ENCODE measurements around the gene SHISA2.
"Not testable (repeated sequence)": the region's sequence is repeated elsewhere in the genome, so short reads cannot be mapped to it uniquely, and the experiment has no call there.

The SHISA2 gene

DNA sequence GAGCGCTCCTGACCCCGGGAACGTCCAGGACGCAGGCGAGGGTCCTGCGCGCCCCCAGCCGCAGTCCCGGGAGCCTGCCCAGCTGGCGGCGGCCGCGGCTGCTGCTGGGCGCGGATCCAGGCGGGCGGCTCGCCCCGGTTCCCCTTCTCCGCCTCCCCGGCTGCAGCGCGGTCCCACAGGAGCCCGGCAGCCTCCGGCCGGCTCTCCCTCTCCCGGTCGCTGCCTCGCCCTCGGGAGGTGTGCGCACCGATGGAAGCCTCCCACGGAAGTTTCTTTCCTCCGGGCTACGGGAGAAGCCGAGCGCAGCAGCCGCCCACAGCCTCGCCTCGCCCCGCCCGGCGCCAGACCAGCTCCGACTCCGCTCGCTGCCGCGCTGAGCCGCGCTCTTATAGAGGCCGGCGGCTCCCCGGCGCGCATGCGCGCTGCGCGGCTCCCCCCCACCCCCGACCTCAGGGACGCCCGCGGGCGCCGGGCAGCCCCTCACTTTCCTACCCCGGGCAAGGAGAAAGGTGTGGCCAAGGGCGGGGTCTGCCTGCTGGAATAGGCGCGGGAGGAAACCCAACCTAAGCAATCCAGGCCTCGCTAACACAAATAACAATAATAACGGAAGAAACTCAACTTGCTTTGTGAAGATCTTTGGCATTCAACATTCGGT lies at the start of gene SHISA2:
SHISA2 (minus strand) TSS at position 360 of the 655 bp plus-strand sequence. CDS start 1,041 bp downstream, outside the sequence.
- Mint-ChIP-seq H3K27ac (no peak within 1 kb of the TSS), H3K36me3 (no peaks in the 10 kb centered on the region), H3K9me3 (no peaks in the 10 kb centered on the region), H3K4me1 (no peaks in the 10 kb centered on the region), H3K4me3 (peak within 1 kb of the TSS; percentile 29)
- peak in 1 of 2 donors; percentile 49 for DNase-seq (ENCODE audit: low spot score in 2 of 2)
- peak; percentile 77 for ATAC-seq

GRCh38 chr13:26095846-26096610 lies 44.2 kb upstream of the SHISA2 start:
- no peak overlapping the region for H3K4me3 Mint-ChIP-seq
- H3K4me1 Mint-ChIP-seq = no peaks in the 10 kb centered on the region
- no peak for ATAC-seq
- no peak for DNase-seq (ENCODE audit: low spot score in 2 of 2)
- H3K9me3 Mint-ChIP-seq = no peaks in the 10 kb centered on the region
- no peaks in the 10 kb centered on the region for H3K36me3 Mint-ChIP-seq
- H3K27ac Mint-ChIP-seq = no peak overlapping the region

DNA sequence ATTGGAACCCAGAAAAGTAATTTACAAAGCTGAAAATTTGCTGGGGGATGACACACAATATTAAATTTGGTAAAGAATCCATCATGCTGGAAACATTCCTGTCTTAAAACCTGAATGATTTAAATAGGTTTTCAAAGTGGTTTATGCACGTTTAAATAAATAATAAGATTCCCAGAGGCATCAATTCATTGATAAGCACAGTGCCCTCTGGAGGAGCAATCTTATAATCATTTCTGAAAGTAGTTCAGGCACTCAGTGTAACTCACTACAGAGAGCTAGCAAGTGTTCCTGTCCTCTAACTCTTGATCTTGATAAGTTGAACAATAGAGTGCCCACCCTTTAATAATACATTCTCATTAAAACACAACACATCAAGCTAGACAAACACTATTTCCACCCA lies 43.5 kb upstream of the SHISA2 start:
- DNase-seq (ENCODE audit: low spot score in 2 of 2) = no peak
- Mint-ChIP-seq H3K27ac (no peak overlapping the region), H3K4me1 (no peaks in the 10 kb centered on the region), H3K4me3 (no peak overlapping the region), H3K36me3 (no peaks in the 10 kb centered on the region), H3K9me3 (no peaks in the 10 kb centered on the region)
- ATAC-seq = no peak

DNA sequence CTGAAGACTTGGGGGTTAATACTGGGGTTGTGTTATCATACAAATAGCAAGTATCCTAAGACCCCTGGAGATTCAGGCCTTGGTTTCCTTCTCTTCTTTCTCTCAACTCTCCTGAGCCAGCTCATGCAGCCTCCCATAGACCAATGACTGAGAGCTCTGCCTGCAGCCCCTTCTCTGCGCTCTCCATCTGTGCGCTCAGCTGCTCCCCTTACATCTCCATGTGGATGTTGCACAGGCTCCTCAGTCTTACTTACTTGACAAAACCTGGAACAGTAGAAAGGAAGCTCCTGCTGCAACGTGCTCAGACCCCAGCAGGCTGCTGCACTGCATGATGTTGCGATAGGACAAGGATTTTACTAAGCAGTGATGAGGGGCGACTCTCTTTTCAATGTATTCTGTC lies 25.0 kb upstream of the SHISA2 start:
- H3K36me3 Mint-ChIP-seq; H3K9me3 Mint-ChIP-seq; H3K27ac Mint-ChIP-seq; H3K4me1 Mint-ChIP-seq; ATAC-seq; DNase-seq (ENCODE audit: low spot score in 2 of 2); H3K4me3 Mint-ChIP-seq: not testable (repeated sequence)

DNA sequence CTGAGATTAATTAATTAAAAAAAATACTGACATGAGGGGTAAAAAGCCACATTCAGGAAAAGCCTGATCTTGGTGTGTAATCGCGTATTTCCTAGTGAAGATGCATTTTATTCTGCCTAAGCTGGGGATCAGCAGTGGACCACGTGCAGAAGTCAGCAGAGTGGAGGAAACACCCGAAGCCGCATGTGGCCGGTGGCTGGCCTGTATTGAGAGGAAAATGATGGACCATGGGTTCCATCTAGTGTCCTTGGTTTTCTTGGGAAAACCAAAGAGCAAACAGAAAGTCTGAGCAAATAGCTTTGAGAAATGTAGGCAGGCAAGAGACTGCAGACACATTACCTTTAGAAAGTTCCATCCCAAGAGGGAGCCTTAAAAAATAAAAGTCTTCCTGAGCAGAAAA lies 23.7 kb upstream of the SHISA2 start:
- ATAC-seq (no peak), DNase-seq (ENCODE audit: low spot score in 2 of 2) (no peak)
- Mint-ChIP-seq H3K4me1 (no peaks in the 10 kb centered on the region), H3K27ac (no peak overlapping the region), H3K9me3 (no peaks in the 10 kb centered on the region), H3K36me3 (no peaks in the 10 kb centered on the region), H3K4me3 (no peak overlapping the region)

DNA sequence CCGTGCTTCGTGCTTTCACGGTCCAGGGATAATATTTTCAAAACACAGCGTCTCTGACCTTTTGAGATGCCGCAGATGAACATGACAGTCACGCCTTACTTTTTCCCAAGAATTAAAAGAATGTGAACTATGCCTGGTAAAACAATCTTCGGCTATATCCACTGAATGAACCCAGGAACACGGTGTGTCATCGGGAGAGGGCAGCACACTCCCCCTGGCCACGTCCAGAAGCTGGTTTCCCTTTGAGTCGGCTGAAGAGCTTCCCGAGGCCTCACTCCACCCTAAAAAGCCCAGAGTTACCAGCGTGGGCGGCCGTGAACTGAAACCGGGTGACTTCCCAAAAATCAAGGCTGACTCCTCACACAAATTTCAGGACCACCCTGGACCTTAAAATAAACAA lies 22.9 kb upstream of the SHISA2 start:
- no peaks in the 10 kb centered on the region for H3K4me1 Mint-ChIP-seq
- ATAC-seq (no peak), DNase-seq (ENCODE audit: low spot score in 2 of 2) (no peak)
- H3K9me3 Mint-ChIP-seq = no peaks in the 10 kb centered on the region
- H3K27ac Mint-ChIP-seq = no peak overlapping the region
- no peak overlapping the region for H3K4me3 Mint-ChIP-seq
- no peaks in the 10 kb centered on the region for H3K36me3 Mint-ChIP-seq

GRCh38 chr13:26072335-26072734 lies 20.5 kb upstream of the SHISA2 start:
- DNase-seq (ENCODE audit: low spot score in 2 of 2); H3K36me3 Mint-ChIP-seq; H3K4me3 Mint-ChIP-seq; H3K9me3 Mint-ChIP-seq; H3K27ac Mint-ChIP-seq; H3K4me1 Mint-ChIP-seq: not testable (repeated sequence)
- peak; percentile 61 for ATAC-seq

DNA sequence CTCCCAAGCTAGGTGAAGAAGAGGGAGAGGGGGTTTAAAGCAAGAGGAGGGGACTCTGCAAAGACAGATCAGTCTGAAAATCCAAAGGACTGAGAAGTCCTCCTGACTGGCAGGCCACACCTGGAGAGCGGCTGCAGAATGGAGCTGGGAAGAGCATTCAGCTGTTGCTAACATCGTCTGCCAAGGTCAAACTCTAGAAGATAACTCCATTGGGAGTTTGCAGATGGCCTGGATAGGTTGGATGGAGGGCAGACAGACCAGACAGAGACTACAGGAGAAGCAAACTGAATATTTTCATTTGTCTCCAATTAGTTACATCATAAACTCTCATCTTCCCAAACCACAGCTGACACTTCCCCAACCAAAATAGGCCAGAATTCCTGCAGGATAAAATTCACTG lies 19.9 kb upstream of the SHISA2 start:
- ATAC-seq (no peak), DNase-seq (ENCODE audit: low spot score in 2 of 2) (no peak)
- no peaks in the 10 kb centered on the region for H3K4me1 Mint-ChIP-seq
- H3K27ac Mint-ChIP-seq = no peak overlapping the region
- no peaks in the 10 kb centered on the region for H3K36me3 Mint-ChIP-seq
- no peaks in the 10 kb centered on the region for H3K9me3 Mint-ChIP-seq
- H3K4me3 Mint-ChIP-seq = no peak overlapping the region

DNA sequence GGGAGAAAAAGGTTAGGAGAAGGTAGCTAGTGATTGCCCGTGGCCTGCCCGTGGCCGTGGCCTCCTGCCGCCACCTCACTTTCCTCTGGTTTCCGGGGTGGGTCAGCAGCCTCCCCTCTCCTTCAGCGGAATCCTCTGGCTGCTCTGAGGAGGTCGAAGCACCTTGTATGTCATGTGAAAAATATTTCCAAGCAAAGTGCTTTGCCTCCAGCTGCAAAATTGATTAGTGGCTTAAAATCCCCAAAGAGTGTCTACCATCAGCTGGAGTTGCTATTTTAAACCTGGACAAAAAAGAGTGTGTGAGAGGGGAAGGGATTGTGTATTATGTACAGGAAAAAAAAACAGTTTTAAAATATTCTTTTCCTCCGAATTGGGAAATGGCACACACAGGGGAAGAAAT lies 17.8 kb upstream of the SHISA2 start:
- not testable (repeated sequence) for H3K9me3 Mint-ChIP-seq; H3K36me3 Mint-ChIP-seq; H3K4me1 Mint-ChIP-seq; ATAC-seq; DNase-seq (ENCODE audit: low spot score in 2 of 2); H3K4me3 Mint-ChIP-seq; H3K27ac Mint-ChIP-seq

- H3K4me3 Mint-ChIP-seq; DNase-seq (ENCODE audit: low spot score in 2 of 2); H3K9me3 Mint-ChIP-seq; H3K36me3 Mint-ChIP-seq; ATAC-seq; H3K27ac Mint-ChIP-seq; H3K4me1 Mint-ChIP-seq: not testable (repeated sequence)
These were observed 16.6 kb upstream of the SHISA2 start for GRCh38 chr13:26068372-26068771.

DNA sequence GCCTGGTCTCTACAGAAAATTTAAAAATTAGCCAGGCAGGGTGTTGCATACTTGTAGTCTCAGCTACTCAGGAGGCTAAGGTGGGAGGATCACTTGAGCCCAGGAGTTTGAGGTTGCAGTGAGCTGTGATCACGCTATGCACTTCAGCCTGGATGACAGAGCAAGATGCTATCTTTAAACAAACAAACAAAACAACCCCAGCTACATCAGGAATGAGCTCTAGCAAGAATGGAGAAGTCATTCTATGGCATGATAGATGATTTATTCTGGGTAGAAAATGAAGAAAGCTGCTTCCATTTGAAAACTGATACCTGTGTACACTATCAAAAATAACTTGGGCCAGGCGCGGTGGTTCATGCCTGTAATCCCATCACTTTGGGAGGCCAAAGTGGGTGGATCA lies 15.8 kb upstream of the SHISA2 start:
- H3K4me1 Mint-ChIP-seq = no peaks in the 10 kb centered on the region
- H3K36me3 Mint-ChIP-seq = no peaks in the 10 kb centered on the region
- H3K9me3 Mint-ChIP-seq = no peaks in the 10 kb centered on the region
- no peak overlapping the region for H3K4me3 Mint-ChIP-seq
- DNase-seq (ENCODE audit: low spot score in 2 of 2) = no peak
- no peak for ATAC-seq
- H3K27ac Mint-ChIP-seq = no peak overlapping the region

DNA sequence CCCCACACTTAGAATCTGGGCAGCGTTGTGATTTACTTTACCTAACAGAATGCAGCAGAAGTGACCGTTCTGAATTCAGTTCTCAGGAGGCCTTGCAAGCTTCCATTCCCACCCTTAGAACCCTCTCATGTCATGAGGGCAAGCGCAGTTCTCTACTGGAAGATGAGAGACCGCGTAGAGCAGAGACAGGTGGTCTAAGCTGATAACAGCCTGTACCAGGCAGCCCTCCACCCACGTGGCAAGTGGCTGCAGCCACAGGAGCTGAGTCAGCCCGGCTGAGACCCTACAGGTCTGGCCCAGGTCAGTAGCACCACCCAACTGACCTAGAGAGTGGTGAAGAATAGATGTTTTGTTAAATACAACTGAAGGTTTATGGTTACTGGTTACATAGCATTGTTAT lies 14.7 kb upstream of the SHISA2 start:
- H3K27ac Mint-ChIP-seq; H3K9me3 Mint-ChIP-seq; H3K36me3 Mint-ChIP-seq; ATAC-seq; H3K4me3 Mint-ChIP-seq; H3K4me1 Mint-ChIP-seq; DNase-seq (ENCODE audit: low spot score in 2 of 2): not testable (repeated sequence)

GRCh38 chr13:26062853-26063444 lies 11.1 kb upstream of the SHISA2 start:
- no peak for DNase-seq (ENCODE audit: low spot score in 2 of 2)
- no peak for ATAC-seq
- Mint-ChIP-seq H3K36me3 (no peaks in the 10 kb centered on the region), H3K4me1 (no peaks in the 10 kb centered on the region), H3K9me3 (no peaks in the 10 kb centered on the region), H3K27ac (no peak overlapping the region), H3K4me3 (no peak overlapping the region)

GRCh38 chr13:26061947-26062346 lies 10.1 kb upstream of the SHISA2 start:
- DNase-seq (ENCODE audit: low spot score in 2 of 2) (no peak), ATAC-seq (no peak)
- Mint-ChIP-seq H3K4me3 (no peak overlapping the region), H3K27ac (no peak overlapping the region), H3K9me3 (no peaks in the 10 kb centered on the region), H3K36me3 (no peaks in the 10 kb centered on the region), H3K4me1 (no peaks in the 10 kb centered on the region)

- Mint-ChIP-seq H3K27ac (no peak overlapping the region), H3K36me3 (no peaks in the 10 kb centered on the region), H3K4me1 (no peaks in the 10 kb centered on the region), H3K9me3 (no peaks in the 10 kb centered on the region), H3K4me3 (no peak overlapping the region)
- DNase-seq (ENCODE audit: low spot score in 2 of 2) = no peak
- no peak for ATAC-seq
These were observed 9.4 kb upstream of the SHISA2 start for GRCh38 chr13:26061256-26061655.

DNA sequence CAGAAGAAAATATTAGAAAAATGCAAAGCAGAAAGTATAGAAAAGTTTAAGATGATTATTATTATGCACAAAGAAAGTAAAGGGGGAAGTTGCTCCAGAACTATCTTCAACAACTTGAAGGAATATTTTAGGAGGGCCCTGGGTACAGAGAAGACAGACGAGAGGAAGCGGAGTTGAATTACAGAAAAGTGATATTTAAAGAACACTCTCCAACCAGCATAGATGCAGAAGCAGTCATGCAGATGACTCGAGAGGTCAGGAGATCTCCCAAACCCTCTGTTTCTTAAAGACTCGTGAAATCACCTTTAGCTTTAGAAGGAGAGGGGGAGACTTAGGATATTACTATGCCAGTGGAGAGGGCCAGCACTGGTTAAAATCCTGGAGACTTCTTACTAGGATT lies 8.5 kb upstream of the SHISA2 start:
- Mint-ChIP-seq H3K4me3 (no peak overlapping the region), H3K27ac (no peak overlapping the region), H3K4me1 (no peaks in the 10 kb centered on the region), H3K36me3 (no peaks in the 10 kb centered on the region), H3K9me3 (no peaks in the 10 kb centered on the region)
- ATAC-seq (no peak), DNase-seq (ENCODE audit: low spot score in 2 of 2) (no peak)
